GM23338 (cell line): ENCODE measurements around the gene ACSF2. TPM values are rescaled to one million over a fixed set of nuclear protein-coding genes. Genes with fewer than 3 reads are reported as not detected.

Experiments used
- ATAC-seq: fragments of 200-7000 bp; cut with Tn5 transposase; 3 replicates; pipeline ENCODE4 v1.9.1; 2020
- DNase-seq: peaks from one replicate; pipeline ENCODE4 v3.0.0-alpha.2; 2015; ENCODE audit warnings: low spot score
- H2AFZ ChIP-seq: fragments of 200-600 bp; sonication (generic); 2 replicates; pipeline ENCODE4 v1.8.0; 2016; ENCODE audit warnings: antibody characterized with exemption, mild to moderate bottlenecking, moderate library complexity
- H3F3A ChIP-seq: fragments of 200-600 bp; sonication (generic); replicated peaks from 2 replicates; pipeline ENCODE4 v1.8.0; 2017; ENCODE audit warnings: antibody characterized with exemption, mixed run types, low read depth
- H3K27ac ChIP-seq: fragments of 200-600 bp; sonication (generic); 2 replicates; pipeline ENCODE4 v1.6.1; 2016; ENCODE audit warnings: low read depth
- H3K27me3 ChIP-seq: fragments of 200-600 bp; sonication (generic); 2 replicates; pipeline ENCODE4 v1.8.0; 2016; ENCODE audit warnings: mild to moderate bottlenecking, mixed run types, moderate library complexity; ENCODE audit not compliant: insufficient read depth
- H3K36me3 ChIP-seq: fragments of 200-600 bp; sonication (generic); 2 replicates; pipeline ENCODE4 v1.8.0; 2016; ENCODE audit warnings: mild to moderate bottlenecking; ENCODE audit not compliant: insufficient read depth
- H3K4me1 ChIP-seq: fragments of 200-600 bp; sonication (generic); 2 replicates; pipeline ENCODE4 v1.8.0; 2016; ENCODE audit warnings: mild to moderate bottlenecking, moderate library complexity; ENCODE audit not compliant: insufficient read depth
- H3K4me2 ChIP-seq: fragments of 200-600 bp; sonication (generic); 2 replicates; pipeline ENCODE4 v1.7.1; 2017; ENCODE audit warnings: mixed run types
- H3K4me3 ChIP-seq: fragments of 200-600 bp; sonication (generic); 2 replicates; pipeline ENCODE4 v1.6.1; 2016; ENCODE audit warnings: mixed run types
- H3K79me2 ChIP-seq: fragments of 200-600 bp; sonication (generic); replicated peaks from 2 replicates; pipeline ENCODE4 v1.8.0; 2017; ENCODE audit warnings: mild to moderate bottlenecking; ENCODE audit not compliant: insufficient read depth
- H3K9me2 ChIP-seq: fragments of 200-600 bp; sonication (generic); 2 replicates; pipeline ENCODE4 v1.8.0; 2017; ENCODE audit not compliant: insufficient read depth
- H4K20me1 ChIP-seq: fragments of 200-600 bp; sonication (generic); replicated peaks from 2 replicates; pipeline ENCODE4 v1.8.0; 2017; ENCODE audit warnings: mild to moderate bottlenecking; ENCODE audit not compliant: insufficient read depth
- H3K27ac Mint-ChIP-seq: 2 replicates; pipeline ENCODE4 v1.8.0; 2020; ENCODE audit warnings: inconsistent platforms, mild to moderate bottlenecking, moderate library complexity, mixed read lengths
- H3K27me3 Mint-ChIP-seq: 3 replicates; pipeline ENCODE4 v1.8.0; 2022; ENCODE audit warnings: low read depth, mild to moderate bottlenecking, moderate library complexity, mixed read lengths, inconsistent platforms; ENCODE audit not compliant: insufficient read depth, poor library complexity
- H3K36me3 Mint-ChIP-seq: 3 replicates; pipeline ENCODE4 v1.8.0; 2021; ENCODE audit warnings: low read depth, mild to moderate bottlenecking, inconsistent platforms, moderate library complexity, mixed read lengths
- H3K4me1 Mint-ChIP-seq: 3 replicates; pipeline ENCODE4 v1.8.0; 2020; ENCODE audit warnings: mild to moderate bottlenecking, inconsistent platforms, mixed read lengths
- H3K4me3 Mint-ChIP-seq: 3 replicates; pipeline ENCODE4 v1.8.0; 2021; ENCODE audit warnings: moderate library complexity, mild to moderate bottlenecking, inconsistent platforms, mixed read lengths
- H3K9me3 Mint-ChIP-seq: 3 replicates; pipeline ENCODE4 v1.8.0; 2020; ENCODE audit warnings: moderate library complexity, mild to moderate bottlenecking, inconsistent platforms, mixed read lengths
- CTCF ChIP-seq, 2 experiments: fragments of 200-600 bp in 1 of 2; sonication (generic) in 1 of 2; conservative IDR thresholded peaks; 2 replicates each; pipeline versions ENCODE4 v1.5.1 to v1.6.1; 2016 to 2017; ENCODE audit warnings: antibody characterized with exemption in 2 of 2, low read depth in 2 of 2, mild to moderate bottlenecking in 2 of 2, moderate library complexity in 1 of 2
- ETS1 ChIP-seq: IDR thresholded peaks from 2 replicates; pipeline ENCODE4 v1.6.1; 2016; ENCODE audit warnings: antibody characterized with exemption
- EZH2 ChIP-seq: fragments of 200-600 bp; sonication (generic); IDR thresholded peaks from one replicate; pipeline ENCODE4 v1.8.0; 2017; ENCODE audit warnings: antibody characterized with exemption, mild to moderate bottlenecking, low read depth; ENCODE audit not compliant: unreplicated experiment
- EZH2phosphoT487 ChIP-seq: fragments of 200-600 bp; sonication (generic); IDR thresholded peaks from one replicate; pipeline ENCODE4 v1.8.1; 2018; ENCODE audit warnings: antibody characterized with exemption; ENCODE audit not compliant: unreplicated experiment
- JUNB ChIP-seq: IDR thresholded peaks from one replicate; pipeline ENCODE4 v1.6.1; 2016; ENCODE audit warnings: antibody characterized with exemption; ENCODE audit not compliant: unreplicated experiment
- NANOG ChIP-seq: IDR thresholded peaks from 2 replicates; pipeline ENCODE4 v1.6.1; 2016; ENCODE audit warnings: antibody characterized with exemption, borderline replicate concordance
- REST ChIP-seq: IDR thresholded peaks from one replicate; pipeline ENCODE4 v1.6.1; 2018; ENCODE audit warnings: antibody characterized with exemption; ENCODE audit not compliant: unreplicated experiment
- STAT1 ChIP-seq: IDR thresholded peaks from one replicate; pipeline ENCODE4 v1.6.1; 2016; ENCODE audit warnings: antibody characterized with exemption; ENCODE audit not compliant: unreplicated experiment
- ZNF114 ChIP-seq: fragments of 250-450 bp; sonication (Bioruptor Pico); IDR thresholded peaks from 2 replicates; pipeline ENCODE4 v1.5.0; 2020; ENCODE audit warnings: mild to moderate bottlenecking, moderate library complexity
- polyA plus RNA-seq: library from polyadenylated mRNA; unstranded; fragments of >200 nt; fragmentation: Nextera tagmentation; extraction: Ambion mirVana; gene quantifications from 2 replicates; pipeline ENCODE4 v1.2.1, GENCODE V29; 2016
- total RNA-seq: library from RNA; depleted of rRNA; stranded (reverse); fragments of >200 nt; shearing (Covaris generic); gene quantifications from 2 replicates; pipeline ENCODE4 v1.2.3, GENCODE V29; 2014

The ACSF2 gene
- total and polyA plus RNA-seq, 2 experiments from 2014 or later: 6.9 to 12.4 TPM

- TF ChIP-seq CTCF (conservative IDR thresholded peaks at IDR 0.05; ENCODE audit: low read depth in 2 of 2): no peak
- no peak for TF ChIP-seq ZNF114 (CRISPR knock-in tag)
Observed at GRCh38 chr17:50521514-50521913, 95.5 kb downstream of the ACSF2 start (continued).

- DNase-seq: no peak
- no peak for ATAC-seq
- H3K4me3 ChIP-seq: no peak overlapping the region
Observed at GRCh38 chr17:50522766-50523165, 96.7 kb downstream of the ACSF2 start.

More at GRCh38 chr17:50522766-50523165, 96.7 kb downstream of the ACSF2 start:
- TF ChIP-seq EZH2phosphoT487: no peak
- TF ChIP-seq JUNB: no peak
- TF ChIP-seq ZNF114 (CRISPR knock-in tag): no peak
- TF ChIP-seq CTCF (conservative IDR thresholded peaks at IDR 0.05; ENCODE audit: low read depth in 2 of 2): no peak
- no peak for TF ChIP-seq REST
- TF ChIP-seq STAT1: no peak
- TF ChIP-seq ETS1: no peak
- TF ChIP-seq EZH2: no peak
- no peak for TF ChIP-seq NANOG
- Mint-ChIP-seq H3K36me3 (no peaks in the 10 kb centered on the region), H3K9me3 (no peaks in the 10 kb centered on the region), H3K27ac (no peak overlapping the region), H3K4me1 (peaks cover 13% of the 10 kb centered on the region), H3K4me3 (no peak overlapping the region), H3K27me3 (peaks cover 6% of the 10 kb centered on the region)
- Histone ChIP-seq H3K36me3 (no peaks in the 10 kb centered on the region), H3K4me1 (no peaks in the 10 kb centered on the region), H2AFZ (no peak overlapping the region), H3K27ac (no peak overlapping the region), H3F3A (no peaks in the 10 kb centered on the region), H3K27me3 (no peaks in the 10 kb centered on the region), H3K4me2 (no peak overlapping the region), H3K9me2 (no peaks in the 10 kb centered on the region), H4K20me1 (no peaks in the 10 kb centered on the region), H3K79me2 (no peaks in the 10 kb centered on the region)
